ENCODE results near the gene CBFA2T2.
"Not testable (repeated sequence)": the region's sequence is repeated elsewhere in the genome, so short reads cannot be mapped to it uniquely, and the experiment has no call there.

The CBFA2T2 gene

DNA sequence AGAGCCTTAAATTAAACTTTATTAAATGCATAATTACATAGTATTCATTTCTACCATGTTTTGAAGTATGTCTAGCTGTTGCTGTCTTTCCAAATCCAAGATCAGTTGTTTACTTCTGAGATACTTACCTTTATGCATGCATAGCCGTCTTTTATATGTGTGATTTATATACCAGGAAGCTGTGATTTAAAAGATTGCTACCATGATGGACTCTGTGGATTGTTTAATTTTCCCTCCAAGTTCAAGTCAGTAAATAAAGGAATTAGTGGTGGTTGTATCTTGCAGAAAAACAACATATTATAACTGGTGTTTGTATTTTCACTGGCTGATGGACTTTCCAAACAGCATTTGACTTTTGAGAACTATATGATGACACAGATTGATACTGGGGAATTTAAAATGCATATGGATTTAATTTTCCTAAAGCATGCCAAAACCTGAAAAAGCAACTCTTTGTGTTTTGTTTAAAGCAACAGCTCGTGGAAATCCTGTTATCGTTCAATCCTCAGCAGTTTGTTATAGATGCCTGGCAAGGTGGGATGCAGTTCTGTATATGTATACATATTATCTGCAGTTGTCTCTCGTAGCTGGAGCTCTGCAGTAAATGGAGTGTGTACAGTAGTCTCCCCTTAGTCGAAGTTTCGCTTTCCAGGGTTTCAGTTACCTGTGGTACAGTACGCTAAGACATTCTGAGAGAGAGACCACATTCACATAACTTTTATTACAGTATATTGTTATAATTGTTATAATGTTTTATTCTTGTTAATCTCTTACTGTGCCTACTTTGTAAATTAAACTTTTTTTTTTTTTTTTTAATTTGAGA, 77.1 kb downstream of the CBFA2T2 start:
- TF ChIP-seq, protein P1, sequence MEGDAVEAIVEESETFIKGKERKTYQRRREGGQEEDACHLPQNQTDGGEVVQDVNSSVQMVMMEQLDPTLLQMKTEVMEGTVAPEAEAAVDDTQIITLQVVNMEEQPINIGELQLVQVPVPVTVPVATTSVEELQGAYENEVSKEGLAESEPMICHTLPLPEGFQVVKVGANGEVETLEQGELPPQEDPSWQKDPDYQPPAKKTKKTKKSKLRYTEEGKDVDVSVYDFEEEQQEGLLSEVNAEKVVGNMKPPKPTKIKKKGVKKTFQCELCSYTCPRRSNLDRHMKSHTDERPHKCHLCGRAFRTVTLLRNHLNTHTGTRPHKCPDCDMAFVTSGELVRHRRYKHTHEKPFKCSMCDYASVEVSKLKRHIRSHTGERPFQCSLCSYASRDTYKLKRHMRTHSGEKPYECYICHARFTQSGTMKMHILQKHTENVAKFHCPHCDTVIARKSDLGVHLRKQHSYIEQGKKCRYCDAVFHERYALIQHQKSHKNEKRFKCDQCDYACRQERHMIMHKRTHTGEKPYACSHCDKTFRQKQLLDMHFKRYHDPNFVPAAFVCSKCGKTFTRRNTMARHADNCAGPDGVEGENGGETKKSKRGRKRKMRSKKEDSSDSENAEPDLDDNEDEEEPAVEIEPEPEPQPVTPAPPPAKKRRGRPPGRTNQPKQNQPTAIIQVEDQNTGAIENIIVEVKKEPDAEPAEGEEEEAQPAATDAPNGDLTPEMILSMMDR (IDR thresholded peaks at IDR 0.05; ENCODE audit: extremely low read depth, missing control alignments), result no peak
- no peak for DNase-seq (ENCODE audit: low spot score)

DNA sequence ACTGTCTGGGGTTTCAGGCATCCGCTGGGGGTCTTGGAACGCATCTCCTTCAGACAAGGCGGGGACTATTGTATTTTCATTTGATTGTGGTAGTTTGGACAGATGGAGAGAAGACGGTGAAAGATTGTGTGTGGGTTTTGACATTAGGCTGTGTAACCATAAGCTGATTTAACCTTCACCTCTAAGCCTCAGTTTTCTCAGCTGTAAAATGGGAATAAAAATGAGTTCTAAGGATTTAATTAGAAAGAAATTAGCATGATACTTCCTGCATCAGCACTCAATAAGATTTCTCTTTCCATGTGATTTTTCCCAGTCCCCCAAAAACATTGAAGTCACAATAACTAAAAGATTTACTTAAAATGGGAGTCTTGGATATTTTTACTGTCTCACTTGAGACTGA, 78.1 kb downstream of the CBFA2T2 start:
- TF ChIP-seq, protein P1 (IDR thresholded peaks at IDR 0.05; ENCODE audit: extremely low read depth, missing control alignments), result no peak
- no peak for DNase-seq (ENCODE audit: low spot score)

DNA sequence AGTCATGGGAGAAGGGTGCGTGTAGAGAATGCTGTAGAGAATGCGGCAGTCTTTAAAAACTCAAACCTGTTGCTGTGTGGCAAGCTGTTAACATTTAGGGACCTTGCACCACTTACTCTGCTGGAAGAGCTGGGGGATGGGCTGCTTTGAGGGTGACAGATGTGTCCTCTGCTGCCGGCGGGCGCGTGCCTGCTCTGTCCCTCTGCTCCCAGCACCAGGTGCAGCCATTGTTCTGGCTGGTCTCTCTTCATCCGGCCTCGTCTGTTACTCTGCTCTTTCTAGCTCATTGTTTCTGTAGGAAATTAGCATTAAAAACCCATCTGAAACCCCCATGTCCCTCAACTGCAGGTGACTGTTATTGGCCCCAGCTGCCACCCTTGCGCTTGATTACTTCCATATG, 78.5 kb downstream of the CBFA2T2 start:
- TF ChIP-seq, protein P1 (IDR thresholded peaks at IDR 0.05; ENCODE audit: extremely low read depth, missing control alignments), result no peak
- DNase-seq (ENCODE audit: low spot score), result peak; percentile 32

DNA sequence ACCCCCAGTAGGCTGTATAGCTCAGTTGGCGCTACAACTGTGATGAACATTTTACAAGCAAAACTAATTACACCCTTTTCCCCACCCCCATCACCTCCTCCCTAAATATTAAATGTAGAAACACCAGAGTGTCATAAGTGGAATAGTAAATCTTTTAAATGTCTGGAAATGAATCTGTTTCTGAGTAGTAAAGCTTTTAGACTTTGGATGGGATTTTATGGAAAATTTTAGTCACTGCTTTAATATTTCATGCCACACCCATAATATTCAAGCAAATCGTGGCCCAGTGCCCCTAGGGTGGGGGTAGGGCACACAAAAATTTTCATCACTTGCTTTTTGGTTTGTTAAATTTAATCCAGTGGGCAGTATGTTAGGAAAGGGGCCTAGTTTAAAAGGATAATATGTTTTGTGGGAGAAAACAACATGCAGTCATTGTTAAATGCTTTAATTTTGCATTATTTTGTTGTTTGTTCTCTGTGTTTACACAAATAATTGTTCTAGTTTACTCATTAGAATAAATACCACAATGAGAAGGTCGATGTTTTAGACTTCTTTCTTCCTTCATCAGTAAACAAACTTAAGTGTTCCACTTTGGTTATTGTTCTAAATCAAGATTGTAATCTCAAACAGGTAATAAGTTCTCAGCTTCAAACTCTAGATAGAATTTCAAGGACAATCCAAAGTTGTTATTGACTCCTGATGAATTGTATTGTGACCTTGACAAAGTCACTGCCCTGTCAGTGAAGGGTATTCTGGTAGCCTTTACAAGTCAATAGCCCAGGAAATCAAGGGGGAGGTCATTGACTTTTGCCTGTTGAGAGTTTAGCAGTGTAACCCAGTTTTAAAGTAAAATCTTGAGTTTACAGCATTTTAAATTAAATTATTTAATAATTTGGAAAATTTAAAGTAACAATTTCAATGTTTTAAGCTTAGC, 79.2 kb downstream of the CBFA2T2 start:
- TF ChIP-seq, protein P1 (IDR thresholded peaks at IDR 0.05; ENCODE audit: extremely low read depth, missing control alignments), result no peak
- DNase-seq (ENCODE audit: low spot score), result no peak

DNA sequence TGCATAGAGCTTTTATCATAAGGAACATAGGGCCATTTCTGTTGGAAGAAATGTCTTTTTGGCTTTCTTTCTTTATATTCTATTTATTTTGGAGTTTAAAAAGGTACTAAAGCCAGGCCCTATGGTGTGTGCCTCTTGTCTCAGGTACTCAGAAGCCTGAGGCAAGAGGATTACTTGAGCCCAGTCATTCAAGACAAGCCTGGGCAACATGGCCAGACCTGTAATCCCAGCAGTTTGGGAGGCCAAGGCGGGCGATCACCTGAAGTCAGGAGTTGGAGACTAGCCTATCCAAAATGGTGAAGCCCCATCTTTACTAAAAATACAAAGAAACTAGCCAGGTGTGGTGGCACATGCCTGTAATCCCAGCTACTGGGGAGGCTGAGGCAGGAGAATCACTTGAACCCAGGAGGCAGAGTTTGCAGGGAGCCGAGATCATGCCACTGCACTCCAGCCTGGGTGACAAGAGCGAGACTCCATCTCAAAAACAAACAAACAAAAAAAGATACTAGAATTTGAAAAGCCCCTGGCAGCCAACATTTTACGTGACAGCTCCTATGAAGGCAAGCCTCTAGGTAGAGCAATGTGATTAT, 80.0 kb downstream of the CBFA2T2 start:
- TF ChIP-seq, protein P1 (IDR thresholded peaks at IDR 0.05; ENCODE audit: extremely low read depth, missing control alignments), result no peak
- DNase-seq (ENCODE audit: low spot score), result no peak

DNA sequence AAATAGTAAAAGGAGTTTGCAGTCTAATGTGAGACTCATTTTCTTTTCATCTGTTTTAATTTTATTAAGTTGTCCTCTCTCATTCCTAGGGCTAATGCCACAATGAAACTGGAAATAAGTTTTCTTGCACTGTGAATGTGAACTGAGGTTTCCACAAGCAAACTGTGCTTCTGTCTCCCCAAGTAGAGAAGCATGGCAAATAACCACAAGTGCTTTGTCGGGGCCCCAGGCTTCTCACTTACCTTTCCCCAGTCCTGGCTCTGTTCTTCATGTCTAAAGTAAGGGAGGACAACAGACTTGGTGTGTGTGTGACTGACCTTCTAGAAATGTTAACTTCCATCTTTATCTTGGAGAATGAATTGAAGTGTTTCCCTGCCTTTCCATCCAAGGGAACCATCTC, 80.8 kb downstream of the CBFA2T2 start:
- TF ChIP-seq, protein P1 (IDR thresholded peaks at IDR 0.05; ENCODE audit: extremely low read depth, missing control alignments), result no peak
- DNase-seq (ENCODE audit: low spot score), result peak; percentile 14

DNA sequence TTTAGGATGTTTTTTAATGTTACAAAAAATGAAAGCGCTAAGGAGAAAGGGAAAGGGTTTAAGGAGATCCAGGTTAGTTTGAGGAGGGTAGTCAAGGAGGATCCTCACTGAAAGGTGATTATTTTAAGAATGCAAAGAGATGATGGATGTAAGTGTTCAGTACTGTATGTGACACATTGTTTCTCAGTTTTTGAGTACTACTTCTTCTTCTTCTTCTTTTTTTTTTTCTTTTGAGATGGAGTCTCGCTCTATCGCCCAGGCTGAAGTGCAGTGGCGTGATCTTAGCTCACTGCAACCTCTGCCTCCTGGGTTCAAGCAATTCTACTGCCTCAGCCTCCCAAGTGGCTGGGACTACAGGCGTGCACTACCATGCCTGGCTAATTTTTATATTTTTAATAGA, 83.4 kb downstream of the CBFA2T2 start:
- not testable (repeated sequence) for DNase-seq (ENCODE audit: low spot score)

Measured in GM20000 (cell line).